Measurements from ENCODE around the gene CABP4. TPM values are rescaled to one million over a fixed set of nuclear protein-coding genes. Genes with fewer than 3 reads are reported as not detected.
A peak's percentile ranks its signal among the peaks of the same experiment; 100 is the strongest.

The CABP4 gene
- total RNA-seq, 6 donors from 2014 or later: 1.5 to 4.7 (median 2.3) TPM

- Histone ChIP-seq H3K4me3 (no peak overlapping the region), H3K27ac (peak overlapping the region in 3 of 4 donors; percentile 32 to 74 (median 52)), H3K9me3 (no peaks in the 10 kb centered on the region), H3K27me3 (no peaks in the 10 kb centered on the region), H3K4me1 (peaks cover 19 to 61% (median 25%) of the 10 kb centered on the region in 4 donors), H3K36me3 (peaks cover 0 to 66% (median 55%) of the 10 kb centered on the region in 4 donors)
- WGBS, 2 donors: 64 to 77% methylated on average over 10 to 31 of the region's 31 CpGs
- DNase-seq: peak in 1 of 2 donors; percentile 82
- ATAC-seq (ENCODE audit: low FRiP score in 2 of 2): no peak
- TF ChIP-seq POLR2A (IDR thresholded peaks at IDR 0.05): no peak
- no peak for TF ChIP-seq POLR2AphosphoS5 (IDR thresholded peaks at IDR 0.05)
- TF ChIP-seq, protein P1, sequence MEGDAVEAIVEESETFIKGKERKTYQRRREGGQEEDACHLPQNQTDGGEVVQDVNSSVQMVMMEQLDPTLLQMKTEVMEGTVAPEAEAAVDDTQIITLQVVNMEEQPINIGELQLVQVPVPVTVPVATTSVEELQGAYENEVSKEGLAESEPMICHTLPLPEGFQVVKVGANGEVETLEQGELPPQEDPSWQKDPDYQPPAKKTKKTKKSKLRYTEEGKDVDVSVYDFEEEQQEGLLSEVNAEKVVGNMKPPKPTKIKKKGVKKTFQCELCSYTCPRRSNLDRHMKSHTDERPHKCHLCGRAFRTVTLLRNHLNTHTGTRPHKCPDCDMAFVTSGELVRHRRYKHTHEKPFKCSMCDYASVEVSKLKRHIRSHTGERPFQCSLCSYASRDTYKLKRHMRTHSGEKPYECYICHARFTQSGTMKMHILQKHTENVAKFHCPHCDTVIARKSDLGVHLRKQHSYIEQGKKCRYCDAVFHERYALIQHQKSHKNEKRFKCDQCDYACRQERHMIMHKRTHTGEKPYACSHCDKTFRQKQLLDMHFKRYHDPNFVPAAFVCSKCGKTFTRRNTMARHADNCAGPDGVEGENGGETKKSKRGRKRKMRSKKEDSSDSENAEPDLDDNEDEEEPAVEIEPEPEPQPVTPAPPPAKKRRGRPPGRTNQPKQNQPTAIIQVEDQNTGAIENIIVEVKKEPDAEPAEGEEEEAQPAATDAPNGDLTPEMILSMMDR (IDR thresholded peaks at IDR 0.05): peak in 2 of 6 experiments; percentile 14 to 15
These were observed 15.6 kb upstream of the CABP4 start for GRCh38 chr11:67439321-67440228.

GRCh38 chr11:67440229-67441097 lies 14.7 kb upstream of the CABP4 start:
- no peak for DNase-seq
- Histone ChIP-seq H3K27me3 (no peaks in the 10 kb centered on the region), H3K36me3 (peaks cover 0 to 57% (median 46%) of the 10 kb centered on the region in 4 donors), H3K27ac (peak overlapping the region in 2 of 4 donors; percentile 52 to 74), H3K9me3 (no peaks in the 10 kb centered on the region), H3K4me1 (peaks cover 20 to 61% (median 29%) of the 10 kb centered on the region in 4 donors), H3K4me3 (no peak overlapping the region)
- TF ChIP-seq EP300 (IDR thresholded peaks at IDR 0.05): no peak
- TF ChIP-seq, protein P1 (IDR thresholded peaks at IDR 0.05): no peak
- WGBS, 2 donors: 77 to 81% methylated on average over 9 to 17 of the region's 17 CpGs
- no peak for ATAC-seq (ENCODE audit: low FRiP score in 2 of 2)

GRCh38 chr11:67441098-67441563 lies 14.0 kb upstream of the CABP4 start:
- peaks cover 20 to 54% (median 29%) of the 10 kb centered on the region in 4 donors for H3K4me1 ChIP-seq
- WGBS, 2 donors: 89 to 91% methylated on average over 6 to 14 of the region's 21 CpGs
- H3K4me3 ChIP-seq: no peak overlapping the region
- ATAC-seq (ENCODE audit: low FRiP score in 2 of 2): no peak
- TF ChIP-seq POLR2A (IDR thresholded peaks at IDR 0.05): no peak
- TF ChIP-seq, protein P1 (IDR thresholded peaks at IDR 0.05): no peak
- TF ChIP-seq EP300 (IDR thresholded peaks at IDR 0.05): no peak
- no peak for TF ChIP-seq POLR2AphosphoS5 (IDR thresholded peaks at IDR 0.05)
- no peaks in the 10 kb centered on the region for H3K9me3 ChIP-seq
- H3K27me3 ChIP-seq: no peaks in the 10 kb centered on the region
- DNase-seq: peak in 1 of 2 donors; percentile 83
- peaks cover 0 to 51% (median 39%) of the 10 kb centered on the region in 4 donors for H3K36me3 ChIP-seq
- H3K27ac ChIP-seq: peak overlapping the region in 1 of 4 donors; percentile 17

DNA sequence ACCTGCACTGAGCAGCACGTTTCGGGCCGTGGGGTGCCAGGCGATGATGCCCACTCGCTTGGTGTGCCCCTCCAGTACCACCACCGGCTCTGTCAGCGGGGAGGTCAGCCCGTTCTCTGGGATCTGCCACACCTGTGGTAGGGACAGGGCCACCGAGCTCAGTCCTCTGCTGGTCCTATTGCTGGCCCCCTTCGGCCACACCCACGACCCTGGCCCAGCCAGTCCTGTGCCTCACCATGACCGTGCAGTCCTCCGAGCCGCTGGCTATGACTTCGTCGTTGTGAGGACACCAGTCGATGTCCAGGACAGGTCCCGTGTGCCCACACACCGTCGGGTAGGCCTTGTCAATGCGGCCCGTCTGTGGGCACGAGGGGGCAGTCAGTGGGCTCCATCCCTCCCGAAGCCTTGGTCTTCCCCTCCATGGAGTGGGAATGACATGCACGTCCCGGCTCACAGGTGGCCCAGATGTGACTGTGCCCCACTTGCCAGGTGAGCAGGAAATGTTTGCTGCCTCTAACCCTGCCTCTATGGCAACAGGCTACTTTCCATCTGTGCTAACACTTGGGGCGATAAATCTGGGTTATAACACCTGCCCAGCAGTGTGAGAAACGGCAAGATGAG lies 13.3 kb upstream of the CABP4 start:
- Histone ChIP-seq H3K36me3 (peaks cover 0 to 48% (median 38%) of the 10 kb centered on the region in 4 donors), H3K4me1 (peaks cover 20 to 49% (median 29%) of the 10 kb centered on the region in 4 donors), H3K27me3 (no peaks in the 10 kb centered on the region), H3K4me3 (peak overlapping the region in 1 of 4 donors; percentile 95), H3K9me3 (no peaks in the 10 kb centered on the region), H3K27ac (peak overlapping the region; percentile 91 to 97 (median 95))
- ATAC-seq (ENCODE audit: low FRiP score in 2 of 2) (no peak), DNase-seq (peak in 1 of 2 donors; percentile 75)
- no peak for TF ChIP-seq POLR2AphosphoS5 (IDR thresholded peaks at IDR 0.05)
- TF ChIP-seq EP300 (IDR thresholded peaks at IDR 0.05): no peak
- no peak for TF ChIP-seq POLR2A (IDR thresholded peaks at IDR 0.05)
- TF ChIP-seq, protein P1 (IDR thresholded peaks at IDR 0.05): no peak
- 84 to 88% methylated on average over 12 to 28 of the region's 28 CpGs for WGBS, 2 donors
